Stimulated activated naive CD4-positive, alpha-beta T cell (primary cell): ENCODE measurements around the gene TOGARAM1.

Experiments used
- DNase-seq, 6 experiments: peaks; one replicate each; lab custom pipeline; 2025; lab: John Stamatoyannopoulos, UW

The TOGARAM1 gene

GRCh38 chr14:44961554-44962333 lies at the start of gene TOGARAM1, which contains the start of gene KLHL28:
TOGARAM1 (plus strand) TSS chr14:44962190; CDS start chr14:44962422, 232 bp downstream.
KLHL28 (minus strand) TSS chr14:44961947; CDS start chr14:44945928, 16,019 bp downstream.
- DNase-seq, result peak; percentile 89 to 98 (median 96)

- no peak for DNase-seq
Observed at GRCh38 chr14:44914849-44915248, 47.1 kb upstream of the TOGARAM1 start.

DNA sequence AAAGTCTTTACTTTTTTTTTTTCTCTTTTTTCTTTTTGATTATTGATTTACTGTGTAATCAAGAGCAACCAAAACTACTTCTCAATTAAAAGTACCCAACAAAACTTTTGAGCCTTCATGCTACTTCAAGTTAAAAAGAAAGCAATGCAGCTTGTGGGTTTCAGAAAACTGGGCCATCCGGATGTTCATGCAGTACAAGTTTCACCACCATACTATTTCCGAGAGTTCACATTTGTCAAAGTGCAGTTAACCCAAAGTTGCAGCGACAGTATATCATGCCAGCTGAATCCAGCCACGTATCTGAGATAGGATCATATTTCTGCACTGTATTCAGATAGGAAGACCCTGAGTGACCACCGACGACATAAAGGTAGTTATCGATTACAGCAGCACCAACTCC lies 33.2 kb upstream of the TOGARAM1 start:
- DNase-seq, result no peak

DNA sequence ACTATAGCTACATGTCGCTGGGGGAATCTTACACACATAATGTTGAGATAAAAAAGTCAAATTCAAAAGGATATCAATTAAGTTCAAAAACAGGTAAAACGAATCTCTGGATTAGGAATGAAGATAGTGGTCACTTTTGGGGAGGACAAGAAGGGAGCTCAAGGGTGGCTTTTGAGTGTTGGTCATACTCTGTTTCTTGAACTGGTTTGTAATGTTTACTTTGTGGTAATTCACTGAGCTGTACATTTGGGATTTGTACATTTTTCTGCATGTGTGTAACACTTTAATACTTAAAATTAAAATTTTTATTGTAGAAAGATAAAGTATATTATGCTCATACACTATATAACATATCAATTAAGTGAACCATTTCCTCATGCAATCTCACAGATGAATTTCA lies 26.8 kb upstream of the TOGARAM1 start:
- no peak for DNase-seq

DNA sequence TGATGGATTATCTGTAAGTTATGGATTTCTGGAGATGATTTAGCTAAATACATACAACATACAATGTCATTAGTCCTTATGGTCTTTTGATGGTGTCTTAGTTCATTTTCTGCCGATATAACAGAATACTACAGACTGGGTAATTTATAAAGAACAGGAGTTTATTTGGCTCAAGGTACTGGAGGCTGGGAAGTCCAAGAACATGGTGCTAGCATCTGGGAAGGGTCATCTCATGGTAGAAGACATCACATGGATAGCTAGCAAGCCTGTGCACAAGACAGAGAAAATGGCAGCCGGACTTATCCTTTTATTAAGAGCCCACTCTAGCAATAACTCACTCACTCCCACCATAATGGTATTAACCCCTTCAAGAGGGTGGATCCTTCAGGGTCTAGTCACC lies 24.4 kb upstream of the TOGARAM1 start:
- no peak for DNase-seq

GRCh38 chr14:44940211-44940610 lies 21.8 kb upstream of the TOGARAM1 start:
- no peak for DNase-seq

DNA sequence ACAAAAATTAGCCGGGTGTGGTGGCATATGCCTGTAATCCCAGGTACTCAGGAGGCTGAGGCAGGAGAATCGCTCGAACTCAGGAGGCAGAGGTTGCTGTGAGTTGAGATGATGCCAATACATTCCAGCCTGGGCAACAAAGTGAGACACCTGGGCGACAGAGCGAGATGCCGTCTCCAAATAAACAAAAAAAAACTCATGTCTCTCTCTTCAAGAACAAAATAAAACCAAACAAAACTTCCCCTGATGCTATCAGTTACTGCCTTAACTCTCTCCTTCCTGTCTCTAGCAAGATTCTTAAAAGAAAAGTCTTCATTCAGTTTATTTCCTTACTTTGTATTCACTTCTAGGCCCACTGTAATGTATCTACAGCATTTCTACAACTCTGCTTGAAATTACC lies 21.0 kb upstream of the TOGARAM1 start:
- peak in 2 of 6 experiments; percentile 21 to 24 for DNase-seq

DNA sequence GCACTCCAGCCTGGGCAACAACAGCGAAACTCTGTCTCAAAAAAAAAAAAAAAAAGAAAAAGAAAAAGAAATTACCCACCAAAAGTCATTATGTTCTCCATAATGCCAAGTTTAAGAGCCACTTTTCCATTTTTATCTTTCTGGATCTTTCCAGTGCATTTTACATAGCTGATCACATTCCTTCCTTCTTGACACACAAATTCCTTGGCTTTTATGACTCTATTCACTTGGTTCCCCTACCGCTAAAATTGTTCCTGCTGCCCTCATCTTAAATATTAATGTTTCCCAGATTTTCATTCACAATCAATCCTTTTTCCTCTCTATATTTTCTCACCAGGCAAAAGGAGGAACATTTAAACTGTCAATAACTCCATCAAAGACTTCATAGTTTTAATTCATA lies 20.4 kb upstream of the TOGARAM1 start:
- DNase-seq, result no peak

GRCh38 chr14:44942436-44942835 lies 19.6 kb upstream of the TOGARAM1 start:
- no peak for DNase-seq

- DNase-seq, result no peak
Observed at GRCh38 chr14:44944107-44944506, 17.9 kb upstream of the TOGARAM1 start.

GRCh38 chr14:44945264-44945663 lies 16.7 kb upstream of the TOGARAM1 start:
- DNase-seq, result no peak

DNA sequence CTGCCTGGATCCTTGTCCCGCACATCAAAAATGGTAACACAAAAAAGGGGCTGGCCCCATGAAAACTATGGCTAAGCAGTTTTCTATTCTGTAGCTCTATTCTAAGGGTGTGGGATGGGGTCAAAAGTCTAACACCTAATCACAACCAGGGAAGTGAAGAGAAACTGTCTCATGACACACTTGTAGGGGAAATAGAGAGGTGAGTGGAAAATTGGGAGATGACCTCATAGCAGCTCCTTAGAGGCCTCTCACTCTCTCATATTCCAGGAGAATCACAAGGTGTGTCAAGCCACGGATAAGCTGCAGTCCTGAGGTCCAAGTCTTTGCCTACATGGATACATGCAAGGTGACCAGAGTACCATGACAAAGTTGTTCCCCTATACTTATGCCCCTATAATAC lies 10.9 kb upstream of the TOGARAM1 start:
- no peak for DNase-seq

DNA sequence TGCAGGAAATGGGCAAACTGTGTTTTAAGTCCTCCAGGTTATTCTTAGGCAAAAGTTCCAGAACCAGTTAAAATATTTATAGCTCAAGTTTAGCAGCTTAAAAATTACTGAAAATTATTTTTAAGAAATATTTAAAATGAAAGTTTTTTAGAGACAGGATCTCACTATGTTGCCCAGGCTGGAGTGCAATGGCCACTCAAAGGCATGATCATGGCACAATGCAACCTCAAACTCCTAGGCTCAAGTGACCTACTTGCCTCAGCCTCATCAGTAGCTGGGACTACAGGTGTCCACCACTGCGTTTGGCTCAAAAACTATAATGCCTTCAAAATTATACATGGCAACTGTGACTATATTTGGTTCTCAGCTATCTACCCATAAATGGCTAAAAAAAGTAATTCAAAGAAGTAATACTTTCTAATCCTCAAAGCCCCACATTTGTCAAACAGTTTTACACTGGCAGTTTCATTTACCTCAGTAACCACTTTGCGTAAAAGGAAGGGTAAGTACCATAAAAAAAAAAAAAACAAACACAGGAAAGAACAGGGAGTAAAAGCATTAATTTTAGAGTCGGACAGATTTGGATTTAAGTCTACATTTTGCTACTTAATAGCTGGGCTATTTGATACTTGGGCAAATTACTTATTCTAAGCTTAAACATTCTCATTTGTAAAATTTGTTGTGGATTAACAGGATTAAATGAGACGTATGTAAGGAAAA lies 9.4 kb upstream of the TOGARAM1 start:
- no peak for DNase-seq

GRCh38 chr14:44954750-44955149 lies 7.2 kb upstream of the TOGARAM1 start:
- DNase-seq, result no peak

GRCh38 chr14:44955528-44955927 lies 6.5 kb upstream of the TOGARAM1 start:
- DNase-seq, result no peak

- no peak for DNase-seq
Observed at GRCh38 chr14:44956866-44957265, 5.1 kb upstream of the TOGARAM1 start.

- DNase-seq, result no peak
Observed at GRCh38 chr14:44959538-44959937, 2.5 kb upstream of the TOGARAM1 start.

DNA sequence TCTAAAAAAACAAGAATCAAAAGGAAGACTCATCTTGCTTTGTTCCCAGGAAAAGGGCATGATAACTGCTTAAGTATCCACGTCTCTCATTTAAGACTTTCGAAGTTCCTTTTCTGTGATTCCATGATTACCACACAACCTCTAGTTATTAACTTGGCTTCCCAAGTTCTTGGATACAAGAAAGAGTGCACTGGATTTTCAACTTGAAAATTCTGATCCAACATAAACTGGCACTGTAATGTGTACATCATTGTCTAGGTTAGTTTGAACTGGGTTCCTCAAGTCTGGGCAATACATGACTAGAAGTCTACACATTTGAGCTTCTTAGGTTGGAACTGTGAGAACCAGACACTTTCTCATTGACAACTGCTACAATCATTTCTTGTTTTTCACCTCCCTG lies 1.8 kb upstream of the TOGARAM1 start:
- no peak for DNase-seq

DNA sequence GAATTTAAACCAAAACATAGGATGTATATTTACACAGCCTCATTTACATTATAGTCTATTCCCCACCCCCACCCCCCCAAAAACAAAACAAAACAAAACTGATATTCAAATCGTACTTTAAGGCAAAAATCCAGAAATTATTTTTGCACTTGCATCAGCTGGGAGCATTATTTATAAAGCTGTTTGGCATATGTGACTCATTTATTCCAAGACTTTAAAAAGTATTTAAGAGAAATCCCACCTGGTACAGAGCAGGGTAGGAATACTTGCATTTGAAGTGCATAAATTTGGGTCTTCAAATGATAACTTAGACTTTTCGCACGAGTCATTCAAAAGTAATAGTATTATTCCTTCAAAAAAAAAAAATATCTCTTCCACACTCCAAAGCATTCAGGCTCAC lies 1.3 kb upstream of the TOGARAM1 start:
- DNase-seq, result no peak

GRCh38 chr14:44961151-44961553 lies 838 bp upstream of the TOGARAM1 start:
- peak; percentile 34 to 81 (median 58) for DNase-seq

DNA sequence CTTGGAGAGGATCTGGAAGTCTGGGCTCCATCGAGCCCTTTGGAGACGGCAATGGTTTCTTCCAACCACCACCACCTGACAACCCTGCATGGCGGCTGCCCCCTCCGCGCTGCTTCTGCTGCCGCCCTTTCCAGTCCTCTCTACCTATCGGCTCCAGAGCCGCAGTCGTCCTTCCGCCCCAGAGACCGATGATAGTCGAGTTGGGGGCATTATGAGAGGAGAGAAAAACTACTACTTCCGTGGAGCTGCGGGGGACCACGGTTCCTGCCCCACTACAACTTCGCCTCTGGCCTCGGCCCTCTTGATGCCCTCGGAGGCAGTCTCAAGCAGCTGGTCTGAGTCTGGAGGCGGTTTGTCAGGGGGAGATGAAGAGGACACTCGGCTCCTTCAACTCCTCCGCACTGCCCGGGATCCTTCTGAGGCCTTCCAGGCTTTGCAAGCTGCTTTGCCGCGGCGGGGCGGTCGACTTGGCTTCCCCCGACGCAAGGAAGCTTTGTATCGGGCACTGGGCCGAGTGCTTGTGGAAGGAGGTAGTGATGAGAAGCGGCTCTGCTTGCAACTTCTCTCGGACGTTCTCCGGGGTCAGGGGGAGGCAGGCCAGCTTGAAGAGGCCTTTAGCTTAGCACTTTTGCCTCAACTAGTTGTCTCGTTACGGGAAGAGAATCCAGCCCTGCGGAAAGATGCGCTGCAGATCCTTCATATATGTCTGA lies 499 bp downstream of the TOGARAM1 start:
- peak in 3 of 6 experiments; percentile 38 to 82 (median 70) for DNase-seq

GRCh38 chr14:44963044-44963528 lies 1.1 kb downstream of the TOGARAM1 start:
- DNase-seq, result no peak
